Glutamatergic neuron (in vitro differentiated cells): Measurements from ENCODE around the gene PLCL1. TPM values are rescaled to one million over a fixed set of nuclear protein-coding genes. Genes with fewer than 3 reads are reported as not detected.

ENCODE experiments used
- DNase-seq: peaks from one replicate; pipeline ENCODE4 v3.0.0; 2022
- H3K27ac Mint-ChIP-seq: one replicate; pipeline ENCODE4 v1.8.0; 2020; ENCODE audit warnings: mild to moderate bottlenecking, mixed read lengths, inconsistent platforms; ENCODE audit not compliant: unreplicated experiment
- H3K27me3 Mint-ChIP-seq: one replicate; pipeline ENCODE4 v1.8.0; 2020; ENCODE audit warnings: mild to moderate bottlenecking, moderate library complexity, mixed read lengths, inconsistent platforms; ENCODE audit not compliant: unreplicated experiment
- H3K36me3 Mint-ChIP-seq: one replicate; pipeline ENCODE4 v1.8.0; 2020; ENCODE audit warnings: mild to moderate bottlenecking, mixed read lengths, inconsistent platforms; ENCODE audit not compliant: unreplicated experiment
- H3K4me1 Mint-ChIP-seq: one replicate; pipeline ENCODE4 v1.8.0; 2020; ENCODE audit warnings: mild to moderate bottlenecking, low read depth, mixed read lengths, inconsistent platforms; ENCODE audit not compliant: unreplicated experiment
- H3K4me3 Mint-ChIP-seq: one replicate; pipeline ENCODE4 v1.8.0; 2020; ENCODE audit warnings: mild to moderate bottlenecking, mixed read lengths, inconsistent platforms; ENCODE audit not compliant: unreplicated experiment
- H3K9me3 Mint-ChIP-seq: one replicate; pipeline ENCODE4 v1.8.0; 2020; ENCODE audit warnings: mild to moderate bottlenecking, moderate library complexity, mixed read lengths, inconsistent platforms; ENCODE audit not compliant: unreplicated experiment
- total RNA-seq: library from RNA; stranded (reverse); fragmentation: NEBNext Ultra II Directional; extraction: Animal tissue kit (Norgen Biotek cat#: 25700); gene quantifications from one replicate; pipeline ENCODE4 v1.2.1, GENCODE V29; 2021; ENCODE audit not compliant: unreplicated experiment
- TF ChIP-seq, protein P1 (sequence below): fragments of 200-600 bp; sonication (generic); IDR thresholded peaks from one replicate; pipeline ENCODE4 v1.5.0; 2021; ENCODE audit not compliant: partially characterized antibody, unreplicated experiment

The PLCL1 gene
- total RNA-seq, 1 donor from 2014 or later, result 28.8 TPM

DNA sequence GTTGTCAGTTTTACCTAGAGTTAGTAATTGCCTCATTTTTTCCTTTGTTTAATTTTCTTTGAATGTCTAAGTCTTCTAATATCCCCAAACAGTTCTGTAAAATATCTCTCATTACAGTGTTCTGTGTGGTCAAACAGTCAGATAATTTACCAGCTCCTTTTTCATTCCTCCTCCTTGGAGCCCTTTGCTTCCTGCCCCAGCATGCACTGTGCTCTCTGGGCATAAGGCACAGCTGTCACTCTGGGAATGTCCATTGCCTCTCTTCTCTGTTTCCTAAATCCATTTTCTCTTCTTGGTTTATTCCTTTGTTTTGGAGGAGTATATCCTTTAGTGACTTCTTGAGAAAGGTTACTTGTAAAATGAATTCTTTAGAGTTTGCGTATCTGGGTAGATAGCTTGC lies 139.3 kb downstream of the PLCL1 start:
- H3K27ac Mint-ChIP-seq, result no peak overlapping the region
- H3K4me1 Mint-ChIP-seq, result peaks cover 4% of the 10 kb centered on the region
- no peak for DNase-seq
- H3K4me3 Mint-ChIP-seq, result no peak overlapping the region
- TF ChIP-seq, protein P1, sequence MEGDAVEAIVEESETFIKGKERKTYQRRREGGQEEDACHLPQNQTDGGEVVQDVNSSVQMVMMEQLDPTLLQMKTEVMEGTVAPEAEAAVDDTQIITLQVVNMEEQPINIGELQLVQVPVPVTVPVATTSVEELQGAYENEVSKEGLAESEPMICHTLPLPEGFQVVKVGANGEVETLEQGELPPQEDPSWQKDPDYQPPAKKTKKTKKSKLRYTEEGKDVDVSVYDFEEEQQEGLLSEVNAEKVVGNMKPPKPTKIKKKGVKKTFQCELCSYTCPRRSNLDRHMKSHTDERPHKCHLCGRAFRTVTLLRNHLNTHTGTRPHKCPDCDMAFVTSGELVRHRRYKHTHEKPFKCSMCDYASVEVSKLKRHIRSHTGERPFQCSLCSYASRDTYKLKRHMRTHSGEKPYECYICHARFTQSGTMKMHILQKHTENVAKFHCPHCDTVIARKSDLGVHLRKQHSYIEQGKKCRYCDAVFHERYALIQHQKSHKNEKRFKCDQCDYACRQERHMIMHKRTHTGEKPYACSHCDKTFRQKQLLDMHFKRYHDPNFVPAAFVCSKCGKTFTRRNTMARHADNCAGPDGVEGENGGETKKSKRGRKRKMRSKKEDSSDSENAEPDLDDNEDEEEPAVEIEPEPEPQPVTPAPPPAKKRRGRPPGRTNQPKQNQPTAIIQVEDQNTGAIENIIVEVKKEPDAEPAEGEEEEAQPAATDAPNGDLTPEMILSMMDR, result no peak
- no peaks in the 10 kb centered on the region for H3K27me3 Mint-ChIP-seq
- no peaks in the 10 kb centered on the region for H3K36me3 Mint-ChIP-seq
- peaks cover 2% of the 10 kb centered on the region for H3K9me3 Mint-ChIP-seq

DNA sequence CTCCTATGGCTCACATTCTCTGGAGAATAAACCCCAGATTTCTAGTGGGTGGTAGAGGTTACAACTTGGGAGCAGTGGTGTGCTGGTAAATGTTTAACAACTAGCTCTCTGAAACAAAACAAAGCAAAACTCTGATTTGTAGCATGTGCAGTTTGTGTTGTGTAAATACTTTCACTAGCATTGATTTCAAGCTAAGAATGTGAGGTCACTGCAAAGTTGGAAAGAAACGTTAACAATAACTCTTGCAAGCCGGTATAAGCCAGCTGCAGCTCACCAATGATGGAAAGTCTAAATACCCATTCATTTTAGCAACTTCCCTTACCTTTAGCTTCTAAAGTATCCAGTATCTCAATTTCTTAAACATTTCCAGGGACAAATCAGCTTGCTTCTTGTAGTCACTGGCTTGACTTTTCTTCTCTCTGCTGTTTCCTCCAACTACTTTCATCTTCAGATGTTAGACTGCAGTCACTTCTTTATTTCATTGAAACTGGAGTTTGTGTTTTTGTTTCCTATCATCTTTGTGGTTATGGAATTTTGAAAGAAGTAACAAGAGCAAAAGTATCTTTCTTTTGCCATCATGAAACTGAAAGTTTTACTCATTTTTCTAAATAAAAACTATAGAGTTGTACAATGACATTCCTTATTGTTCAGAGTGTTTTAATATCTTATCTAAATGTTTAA lies 140.2 kb downstream of the PLCL1 start:
- H3K4me1 Mint-ChIP-seq, result peaks cover 4% of the 10 kb centered on the region
- H3K9me3 Mint-ChIP-seq, result peaks cover 2% of the 10 kb centered on the region
- TF ChIP-seq, protein P1, result no peak
- no peak for DNase-seq
- no peaks in the 10 kb centered on the region for H3K36me3 Mint-ChIP-seq
- H3K4me3 Mint-ChIP-seq, result no peak overlapping the region
- H3K27ac Mint-ChIP-seq, result no peak overlapping the region
- H3K27me3 Mint-ChIP-seq, result no peaks in the 10 kb centered on the region

DNA sequence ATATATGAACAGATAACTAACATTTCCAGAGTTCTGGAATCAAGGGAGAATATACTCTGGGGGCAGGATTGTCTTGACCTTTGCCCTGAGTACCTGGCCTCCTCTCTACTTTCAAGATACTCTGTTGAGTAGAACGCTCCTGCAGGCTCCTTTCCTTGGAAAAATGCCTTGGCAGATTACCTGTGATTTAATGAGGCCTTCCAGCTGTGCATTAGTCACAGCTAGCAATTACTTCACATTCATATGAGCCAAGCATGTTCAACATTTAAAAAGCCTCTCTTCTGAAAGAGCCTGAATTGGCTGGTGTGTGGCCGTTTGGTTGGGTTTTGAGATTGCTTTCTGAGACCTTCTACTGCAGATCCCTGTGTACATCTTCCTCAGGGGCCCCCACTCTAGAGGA lies 142.2 kb downstream of the PLCL1 start:
- no peak for DNase-seq
- Mint-ChIP-seq H3K4me1 (peaks cover 4% of the 10 kb centered on the region), H3K4me3 (no peak overlapping the region), H3K36me3 (no peaks in the 10 kb centered on the region), H3K27me3 (no peaks in the 10 kb centered on the region), H3K9me3 (peaks cover 2% of the 10 kb centered on the region), H3K27ac (no peak overlapping the region)
- TF ChIP-seq, protein P1, result no peak

DNA sequence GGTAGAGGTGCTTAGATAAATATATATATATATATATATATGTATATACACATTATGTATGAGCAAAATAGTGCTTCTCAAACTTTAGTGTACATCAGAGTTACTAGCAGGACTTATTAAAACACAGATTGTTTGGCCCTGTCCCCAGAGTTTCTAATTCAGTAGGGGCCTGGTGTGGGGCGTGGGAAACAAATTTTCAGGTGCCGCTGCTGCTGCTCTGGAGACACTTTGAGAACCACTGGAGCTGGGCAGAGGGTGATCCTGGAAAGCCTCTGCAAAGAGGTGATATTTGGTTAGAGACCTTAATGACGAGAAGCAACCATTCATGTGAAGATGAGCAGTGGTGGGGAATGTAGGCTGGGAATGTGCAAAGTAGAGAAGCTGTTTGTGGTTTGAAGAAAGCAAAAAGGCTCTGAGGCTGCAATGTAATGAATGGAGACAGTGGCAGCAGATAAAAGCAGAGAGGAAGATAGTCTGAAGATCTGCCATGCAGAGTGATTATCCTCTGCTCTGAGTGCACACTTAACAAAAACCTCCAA lies 142.9 kb downstream of the PLCL1 start:
- Mint-ChIP-seq H3K36me3 (no peaks in the 10 kb centered on the region), H3K27ac (no peak overlapping the region), H3K4me1 (peaks cover 4% of the 10 kb centered on the region), H3K27me3 (no peaks in the 10 kb centered on the region), H3K4me3 (no peak overlapping the region), H3K9me3 (peaks cover 2% of the 10 kb centered on the region)
- TF ChIP-seq, protein P1, result no peak
- DNase-seq, result no peak

DNA sequence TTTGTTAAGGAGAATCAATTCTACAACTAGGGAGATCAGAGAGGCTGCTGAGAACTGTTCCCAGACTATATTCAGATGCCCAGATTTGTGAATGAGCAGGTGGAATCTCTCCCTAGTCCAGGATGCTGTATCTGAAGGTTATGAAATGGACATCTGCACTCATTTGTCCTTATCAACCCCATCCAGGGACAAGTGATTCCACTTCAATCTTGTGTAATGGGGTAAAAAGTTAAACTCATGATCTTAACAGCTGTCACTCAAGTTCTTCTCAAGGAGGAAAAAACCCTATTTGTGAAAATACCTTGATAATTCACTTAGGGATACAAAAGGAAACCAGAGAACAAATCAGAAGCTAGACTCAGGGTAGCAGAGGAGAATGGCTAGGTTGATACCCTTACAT lies 144.8 kb downstream of the PLCL1 start:
- TF ChIP-seq, protein P1, result no peak
- peaks cover 2% of the 10 kb centered on the region for H3K9me3 Mint-ChIP-seq
- H3K27ac Mint-ChIP-seq, result no peak overlapping the region
- no peaks in the 10 kb centered on the region for H3K27me3 Mint-ChIP-seq
- no peaks in the 10 kb centered on the region for H3K4me1 Mint-ChIP-seq
- H3K4me3 Mint-ChIP-seq, result no peak overlapping the region
- H3K36me3 Mint-ChIP-seq, result no peaks in the 10 kb centered on the region
- DNase-seq, result no peak
